Fibroblast of lung (primary cell): ENCODE data around the gene SFXN3. TPM values are rescaled to one million over a fixed set of nuclear protein-coding genes. Genes with fewer than 3 reads are reported as not detected.

Experiments
- DNase-seq, 2 donors: peaks; one replicate each; pipeline versions ENCODE4 v3.0.0 to v3.0.0-alpha.2; 2010; ENCODE audit warnings: low read depth in 2 of 2
- H2AFZ ChIP-seq: 2 replicates; pipeline ENCODE4 v1.5.1; 2012; ENCODE audit warnings: low read length, control low read depth, inconsistent platforms
- H3K27ac ChIP-seq: 2 replicates; pipeline ENCODE4 v1.5.1; 2011; ENCODE audit warnings: low read length, control low read depth; ENCODE audit not compliant: insufficient read depth
- H3K27me3 ChIP-seq: 2 replicates; pipeline ENCODE4 v1.5.1; 2011; ENCODE audit warnings: mild to moderate bottlenecking, low read length; ENCODE audit not compliant: control insufficient read depth, insufficient read depth
- H3K36me3 ChIP-seq: 2 replicates; pipeline ENCODE4 v1.5.1; 2011; ENCODE audit warnings: low read length; ENCODE audit not compliant: control insufficient read depth, insufficient read depth
- H3K4me1 ChIP-seq: 2 replicates; pipeline ENCODE4 v1.5.1; 2011; ENCODE audit warnings: low read length; ENCODE audit not compliant: control insufficient read depth, insufficient read depth; ENCODE audit errors: extremely low read depth
- H3K4me2 ChIP-seq: 2 replicates; pipeline ENCODE4 v1.5.1; 2011; ENCODE audit warnings: low read length, control low read depth; ENCODE audit not compliant: insufficient read depth; ENCODE audit errors: extremely low read depth
- H3K4me3 ChIP-seq, 4 experiments: fragments of 200-600 bp in 1 of 4; sonication (generic) in 1 of 4; replicated peaks in 1 of 4; 2 replicates each; pipeline ENCODE4 v1.5.1; 2011 to 2016; ENCODE audit warnings: low read length in 4 of 4, low read depth in 3 of 4, mild to moderate bottlenecking in 3 of 4, control low read depth in 2 of 4, inconsistent platforms in 1 of 4, mixed read lengths in 1 of 4; ENCODE audit not compliant: insufficient read depth in 1 of 4; ENCODE audit errors: control extremely low read depth in 1 of 4
- H3K79me2 ChIP-seq: 2 replicates; pipeline ENCODE4 v1.5.1; 2012; ENCODE audit warnings: mild to moderate bottlenecking, low read length, inconsistent platforms; ENCODE audit not compliant: control insufficient read depth, insufficient read depth
- H3K9ac ChIP-seq: 2 replicates; pipeline ENCODE4 v1.5.1; 2011; ENCODE audit warnings: mild to moderate bottlenecking, low read length, control low read depth; ENCODE audit not compliant: insufficient read depth
- H3K9me3 ChIP-seq: 2 replicates; pipeline ENCODE4 v1.5.1; 2012; ENCODE audit warnings: low read depth, low read length; ENCODE audit not compliant: control insufficient read depth, insufficient read depth
- H4K20me1 ChIP-seq: 2 replicates; pipeline ENCODE4 v1.5.1; 2011; ENCODE audit warnings: low read length; ENCODE audit not compliant: control insufficient read depth, insufficient read depth; ENCODE audit errors: extremely low read depth
- EZH2 ChIP-seq: IDR thresholded peaks from 2 replicates; pipeline ENCODE4 v1.5.1; 2012; ENCODE audit warnings: low read length, control low read depth, mild to moderate bottlenecking; ENCODE audit errors: missing control alignments
- polyA plus RNA-seq, 2 donors: library from polyadenylated mRNA; depleted of rRNA in 1 of 2; stranded (reverse) in 1 of 2; unstranded in 1 of 2; fragments of >200 nt; gene quantifications; 2 replicates each; pipeline ENCODE4 v1.2.1, GENCODE V29; 2011 to 2012; ENCODE audit warnings: missing spikeins in 1 of 2
- total RNA-seq: library from RNA; depleted of rRNA; stranded (reverse); fragments of >200 nt; gene quantifications from 2 replicates; pipeline ENCODE4 v1.2.1, GENCODE V29; 2014
- TF ChIP-seq, protein P1 (sequence below), 2 donors: IDR thresholded peaks in 1 of 2; conservative IDR thresholded peaks in 1 of 2; 1 replicate in 1 of 2; 2 replicates in 1 of 2; pipeline ENCODE4 v1.5.1; 2011 to 2012; ENCODE audit warnings: low read length in 2 of 2, control low read depth in 1 of 2, inconsistent platforms in 1 of 2, low read depth in 1 of 2, mild to moderate bottlenecking in 1 of 2

The SFXN3 gene
- total and polyA plus RNA-seq, 2 donors (not counting 1 experiment from before 2014, with no cell fraction given) = 55.0 to 79.3 TPM

DNA sequence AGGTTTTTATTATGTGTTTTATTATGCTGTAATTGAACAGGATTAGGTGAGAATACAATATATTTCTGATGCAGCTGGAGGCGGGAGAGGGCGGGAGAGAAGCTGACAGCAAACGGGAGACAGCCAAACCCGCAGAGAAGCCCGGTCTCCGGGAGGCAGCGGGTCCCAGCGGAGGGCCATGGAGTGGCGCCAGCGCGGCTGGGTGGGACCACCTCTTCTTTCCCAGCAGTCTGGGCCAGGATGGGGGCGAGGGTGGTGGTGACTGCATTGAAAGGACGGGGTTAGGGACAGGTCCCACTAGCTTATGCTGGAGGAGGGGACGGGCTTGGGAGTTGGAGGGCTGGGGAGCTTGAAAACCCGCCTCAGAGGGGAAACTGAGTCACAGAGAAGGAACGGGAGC, 16.2 kb downstream of the SFXN3 start:
- Histone ChIP-seq H3K4me2 (no peak overlapping the region), H3K4me1 (peaks cover 11% of the 10 kb centered on the region), H2AFZ (no peak overlapping the region), H3K79me2 (no peaks in the 10 kb centered on the region), H4K20me1 (no peaks in the 10 kb centered on the region), H3K9ac (no peak overlapping the region), H3K27ac (no peak overlapping the region), H3K9me3 (no peaks in the 10 kb centered on the region), H3K4me3 (no peak overlapping the region), H3K36me3 (no peaks in the 10 kb centered on the region), H3K27me3 (peaks cover 23% of the 10 kb centered on the region)
- TF ChIP-seq, protein P1, sequence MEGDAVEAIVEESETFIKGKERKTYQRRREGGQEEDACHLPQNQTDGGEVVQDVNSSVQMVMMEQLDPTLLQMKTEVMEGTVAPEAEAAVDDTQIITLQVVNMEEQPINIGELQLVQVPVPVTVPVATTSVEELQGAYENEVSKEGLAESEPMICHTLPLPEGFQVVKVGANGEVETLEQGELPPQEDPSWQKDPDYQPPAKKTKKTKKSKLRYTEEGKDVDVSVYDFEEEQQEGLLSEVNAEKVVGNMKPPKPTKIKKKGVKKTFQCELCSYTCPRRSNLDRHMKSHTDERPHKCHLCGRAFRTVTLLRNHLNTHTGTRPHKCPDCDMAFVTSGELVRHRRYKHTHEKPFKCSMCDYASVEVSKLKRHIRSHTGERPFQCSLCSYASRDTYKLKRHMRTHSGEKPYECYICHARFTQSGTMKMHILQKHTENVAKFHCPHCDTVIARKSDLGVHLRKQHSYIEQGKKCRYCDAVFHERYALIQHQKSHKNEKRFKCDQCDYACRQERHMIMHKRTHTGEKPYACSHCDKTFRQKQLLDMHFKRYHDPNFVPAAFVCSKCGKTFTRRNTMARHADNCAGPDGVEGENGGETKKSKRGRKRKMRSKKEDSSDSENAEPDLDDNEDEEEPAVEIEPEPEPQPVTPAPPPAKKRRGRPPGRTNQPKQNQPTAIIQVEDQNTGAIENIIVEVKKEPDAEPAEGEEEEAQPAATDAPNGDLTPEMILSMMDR (conservative IDR thresholded peaks at IDR 0.05 in 1 of 2, IDR thresholded peaks at IDR 0.05 in 1 of 2; ENCODE audit: low read depth in 1 of 2, low read length in 2 of 2) = no peak
- TF ChIP-seq EZH2 = peak; percentile 20
- no peak for DNase-seq

DNA sequence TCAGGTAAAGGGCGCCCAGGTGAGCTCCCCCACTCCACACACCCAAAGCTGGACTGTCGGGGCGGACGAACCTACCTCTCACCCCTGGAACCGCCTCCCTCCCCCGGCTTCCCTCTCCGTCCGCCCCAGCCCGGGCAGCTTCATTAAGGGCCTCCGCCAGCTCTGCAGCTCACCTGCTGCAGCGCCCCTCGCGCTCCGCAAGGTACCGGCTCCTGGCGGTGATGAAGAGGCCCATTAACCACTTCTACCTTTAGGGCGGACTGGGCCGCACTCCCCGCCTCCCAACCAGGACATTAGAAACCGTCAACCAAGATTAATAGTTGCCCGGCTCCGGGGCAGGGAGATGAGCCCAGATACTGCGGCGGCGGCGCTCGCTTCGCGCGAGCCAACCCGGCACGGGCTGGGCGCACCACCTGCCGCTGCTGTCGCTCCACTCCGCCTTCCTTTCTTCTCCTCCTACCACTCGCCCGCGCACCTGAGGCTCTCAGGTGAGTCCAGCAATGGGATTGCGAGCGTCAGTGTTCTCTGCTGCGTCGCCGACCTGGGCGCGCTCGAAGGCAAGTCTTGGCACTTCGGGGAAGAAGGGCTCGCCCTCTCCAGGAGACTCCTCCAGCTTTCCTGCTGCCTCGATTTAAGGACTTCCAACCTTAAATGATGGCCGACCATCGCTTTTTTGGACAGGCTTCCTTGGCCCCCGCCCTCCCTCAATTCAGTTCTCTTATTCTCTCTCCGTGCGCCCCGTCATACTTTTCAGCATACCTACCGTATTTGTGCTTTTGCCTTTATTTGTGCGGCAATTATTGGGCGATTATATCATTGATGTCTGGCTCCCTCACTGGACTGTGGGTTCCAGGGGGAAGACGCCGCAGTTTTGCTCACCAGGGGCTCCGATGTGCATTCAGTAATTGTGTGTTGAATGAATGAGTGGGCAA, 17.2 kb downstream of the SFXN3 start:
- Histone ChIP-seq H3K27ac (no peak overlapping the region), H3K4me1 (peaks cover 15% of the 10 kb centered on the region), H3K9me3 (no peaks in the 10 kb centered on the region), H2AFZ (no peak overlapping the region), H4K20me1 (no peaks in the 10 kb centered on the region), H3K79me2 (no peaks in the 10 kb centered on the region), H3K36me3 (no peaks in the 10 kb centered on the region), H3K4me2 (no peak overlapping the region), H3K27me3 (peaks cover 23% of the 10 kb centered on the region), H3K9ac (no peak overlapping the region), H3K4me3 (no peak overlapping the region)
- DNase-seq = no peak
- TF ChIP-seq, protein P1 (conservative IDR thresholded peaks at IDR 0.05 in 1 of 2, IDR thresholded peaks at IDR 0.05 in 1 of 2; ENCODE audit: low read depth in 1 of 2, low read length in 2 of 2) = no peak
- peak; percentile 69 for TF ChIP-seq EZH2

DNA sequence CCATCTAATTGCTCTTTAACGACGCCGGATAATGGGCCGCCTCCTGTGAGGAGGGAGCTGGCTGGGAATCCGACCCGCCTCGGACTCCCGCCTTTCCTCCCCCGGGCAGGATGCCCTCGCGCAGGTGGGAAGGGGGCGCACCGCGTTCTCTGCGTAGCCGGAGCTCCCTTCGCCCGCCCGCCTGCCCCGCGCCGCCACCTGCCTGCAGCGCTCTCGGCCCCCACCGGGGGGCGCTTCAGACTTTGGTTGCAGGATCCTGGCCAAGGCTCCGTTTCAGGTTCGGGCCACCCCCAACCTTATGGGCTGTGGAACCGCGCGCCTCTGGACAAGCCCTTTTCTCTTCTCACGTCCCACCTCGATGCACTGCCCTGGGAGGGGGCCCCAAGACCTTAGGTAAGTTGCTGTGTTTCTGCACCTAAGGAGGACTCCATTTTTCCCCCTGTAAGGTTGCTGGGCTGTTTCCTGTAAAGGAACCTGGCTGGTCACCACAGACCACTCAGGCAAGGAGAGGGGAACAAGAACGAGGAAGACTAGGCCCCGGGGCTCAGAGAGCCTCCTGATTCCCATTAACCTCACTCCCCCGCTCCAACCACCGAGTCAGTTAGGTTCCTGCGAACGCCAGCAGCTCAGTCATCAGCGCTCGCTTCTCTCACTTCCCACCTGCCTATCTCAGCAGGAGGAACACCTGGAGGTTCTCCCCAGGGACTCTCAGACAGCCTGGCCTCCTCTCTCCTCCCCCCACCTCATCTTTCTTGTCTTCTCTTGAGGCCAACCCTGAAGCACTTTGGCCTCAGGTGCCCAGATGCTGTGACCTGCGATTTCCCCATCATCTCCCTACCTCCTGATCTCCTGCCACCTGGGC, 19.4 kb downstream of the SFXN3 start:
- TF ChIP-seq, protein P1 (conservative IDR thresholded peaks at IDR 0.05 in 1 of 2, IDR thresholded peaks at IDR 0.05 in 1 of 2; ENCODE audit: low read depth in 1 of 2, low read length in 2 of 2) = peak; percentile 72 to 83
- TF ChIP-seq EZH2 = no peak
- H3K4me2 ChIP-seq = peak overlapping the region; percentile 82
- no peaks in the 10 kb centered on the region for H3K9me3 ChIP-seq
- peak overlapping the region in 3 of 4 experiments; percentile 9 to 37 (median 30) for H3K4me3 ChIP-seq
- H2AFZ ChIP-seq = no peak overlapping the region
- H3K4me1 ChIP-seq = peaks cover 22% of the 10 kb centered on the region
- no peak overlapping the region for H3K27ac ChIP-seq
- no peaks in the 10 kb centered on the region for H3K79me2 ChIP-seq
- no peaks in the 10 kb centered on the region for H4K20me1 ChIP-seq
- peaks cover 23% of the 10 kb centered on the region for H3K27me3 ChIP-seq
- no peaks in the 10 kb centered on the region for H3K36me3 ChIP-seq
- peak; percentile 30 to 42 for DNase-seq
- no peak overlapping the region for H3K9ac ChIP-seq
